ENCODE data around the gene CD47. TPM values are rescaled to one million over a fixed set of nuclear protein-coding genes. Genes with fewer than 3 reads are reported as not detected.

Gene CD47
- total and polyA plus RNA-seq, 2 of the 13 experiments (the other 11 are each of a cell fraction or from before 2014, with no cell fraction given) = 3.3 to 6.5 TPM

- no peaks in the 10 kb centered on the region for H4K20me1 ChIP-seq (ENCODE audit: insufficient read depth, low read length)
- no peak overlapping the region for H3K4me2 ChIP-seq (ENCODE audit: low read depth, low read length)
- intact Hi-C loops (cut with micrococcal nuclease; ENCODE audit: unreplicated experiment) = no loop called here
- H3K4me3 ChIP-seq (replicated peaks in 1 of 3; ENCODE audit: insufficient read depth in 1 of 3, low read depth in 2 of 3, low read length in 3 of 3) = no peak overlapping the region
- DNase-seq (ENCODE audit: low spot score) = no peak
- H3K79me2 ChIP-seq (ENCODE audit: insufficient read depth, low read length) = no peaks in the 10 kb centered on the region
- no peaks in the 10 kb centered on the region for H3K4me1 ChIP-seq (ENCODE audit: insufficient read depth, low read length)
- in situ Hi-C loops (cut with HindIII; ENCODE audit: extremely low pct_ligation_motif_present, low pct_unique_long_range_greater_than_20kb) = no loop called here
- H3K9ac ChIP-seq (ENCODE audit: insufficient read depth, low read depth, low read length) = no peak overlapping the region
- H3K36me3 ChIP-seq (replicated peaks in 1 of 2; ENCODE audit: control insufficient read depth in 1 of 2, insufficient read depth in 2 of 2, low read length in 2 of 2) = no peaks in the 10 kb centered on the region
- ATAC-seq = no peak
- no peak for FAIRE-seq
- WGBS (ENCODE audit: low lambda C conversion rate) = 15% methylated on average over 2 of the region's 2 CpGs
- H2AFZ ChIP-seq (ENCODE audit: low read length) = no peak overlapping the region
- no peaks in the 10 kb centered on the region for H3K9me3 ChIP-seq (ENCODE audit: low read length)
- no peak overlapping the region for H3K27ac ChIP-seq (ENCODE audit: extremely low read length, insufficient read depth, low read length)
- POLR2A ChIA-PET = no interaction called here
- TF ChIP-seq ZNF34 (CRISPR knock-in tag; IDR thresholded peaks at IDR 0.05; ENCODE audit: borderline replicate concordance) (no peak), NR2F6 (IDR thresholded peaks at IDR 0.05) (no peak), NR2F6 (CRISPR knock-in tag; IDR thresholded peaks at IDR 0.05) (no peak), ZNF496 (CRISPR knock-in tag; IDR thresholded peaks at IDR 0.05; ENCODE audit: insufficient replicate concordance) (no peak), E2F5 (CRISPR knock-in tag; conservative IDR thresholded peaks at IDR 0.05) (no peak), ZNF264 (CRISPR knock-in tag; IDR thresholded peaks at IDR 0.05) (no peak), TOE1 (CRISPR knock-in tag; IDR thresholded peaks at IDR 0.05) (no peak), YEATS2 (CRISPR knock-in tag; IDR thresholded peaks at IDR 0.05; ENCODE audit: borderline replicate concordance) (no peak), ZNF780A (CRISPR knock-in tag; IDR thresholded peaks at IDR 0.05) (no peak), THAP11 (CRISPR knock-in tag; IDR thresholded peaks at IDR 0.05) (no peak), ETV5 (CRISPR knock-in tag; IDR thresholded peaks at IDR 0.05; ENCODE audit: borderline replicate concordance) (no peak), MNT (IDR thresholded peaks at IDR 0.05) (no peak), ZNF605 (CRISPR knock-in tag; IDR thresholded peaks at IDR 0.05) (no peak), ZBTB1 (CRISPR knock-in tag; IDR thresholded peaks at IDR 0.05; ENCODE audit: borderline replicate concordance) (no peak), ZNF138 (CRISPR knock-in tag; IDR thresholded peaks at IDR 0.05; ENCODE audit: low read depth) (no peak), ZFP36 (IDR thresholded peaks at IDR 0.05; ENCODE audit: borderline replicate concordance, low read depth, low read length, partially characterized antibody) (no peak), TRIM22 (IDR thresholded peaks at IDR 0.05) (no peak), ZNF121 (CRISPR knock-in tag; IDR thresholded peaks at IDR 0.05) (no peak), MAZ (IDR thresholded peaks at IDR 0.05; ENCODE audit: borderline replicate concordance, low read depth, low read length) (no peak), MAZ (CRISPR knock-in tag; IDR thresholded peaks at IDR 0.05; ENCODE audit: low read depth) (no peak)
- TF ChIP-seq, protein P1, sequence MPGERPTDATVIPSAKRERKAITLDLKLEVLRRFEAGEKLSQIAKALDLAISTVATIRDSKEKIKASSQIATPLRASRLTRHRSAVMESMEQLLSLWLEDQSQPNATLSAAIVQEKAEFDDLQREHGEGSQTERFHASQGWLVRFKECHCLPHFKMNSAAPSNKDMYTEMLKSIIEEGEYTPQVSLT (CRISPR knock-in tag; IDR thresholded peaks at IDR 0.05; ENCODE audit: borderline replicate concordance, low read depth) = no peak
- TF ChIP-seq, protein P2, sequence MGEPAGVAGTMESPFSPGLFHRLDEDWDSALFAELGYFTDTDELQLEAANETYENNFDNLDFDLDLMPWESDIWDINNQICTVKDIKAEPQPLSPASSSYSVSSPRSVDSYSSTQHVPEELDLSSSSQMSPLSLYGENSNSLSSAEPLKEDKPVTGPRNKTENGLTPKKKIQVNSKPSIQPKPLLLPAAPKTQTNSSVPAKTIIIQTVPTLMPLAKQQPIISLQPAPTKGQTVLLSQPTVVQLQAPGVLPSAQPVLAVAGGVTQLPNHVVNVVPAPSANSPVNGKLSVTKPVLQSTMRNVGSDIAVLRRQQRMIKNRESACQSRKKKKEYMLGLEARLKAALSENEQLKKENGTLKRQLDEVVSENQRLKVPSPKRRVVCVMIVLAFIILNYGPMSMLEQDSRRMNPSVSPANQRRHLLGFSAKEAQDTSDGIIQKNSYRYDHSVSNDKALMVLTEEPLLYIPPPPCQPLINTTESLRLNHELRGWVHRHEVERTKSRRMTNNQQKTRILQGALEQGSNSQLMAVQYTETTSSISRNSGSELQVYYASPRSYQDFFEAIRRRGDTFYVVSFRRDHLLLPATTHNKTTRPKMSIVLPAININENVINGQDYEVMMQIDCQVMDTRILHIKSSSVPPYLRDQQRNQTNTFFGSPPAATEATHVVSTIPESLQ (CRISPR knock-in tag; conservative IDR thresholded peaks at IDR 0.05) = no peak
- BruUV-seq (replicated peaks) = no TSS peak
- H3K27me3 ChIP-seq (ENCODE audit: control insufficient read depth in 1 of 2, insufficient read depth in 2 of 2, low read length in 2 of 2) = no peaks in the 10 kb centered on the region
- CTCF ChIA-PET (ENCODE audit: low intra/inter-chr PET ratio, low total read pairs) = no interaction called here
Measured at GRCh38 chr3:108054935-108055334, 35.9 kb downstream of the CD47 start.
